Testis (tissue), 2 donors: ENCODE measurements around the gene PRDX2.

Experiments
- POLR2A ChIP-seq: fragments of 450-650 bp; IDR thresholded peaks from one replicate; pipeline ENCODE4 v1.6.1; 2017; ENCODE audit warnings: antibody characterized with exemption, mild to moderate bottlenecking, moderate library complexity
- TF ChIP-seq, protein P1 (sequence below), 3 experiments: fragments of 450-650 bp in 2 of 3; fragments of 200-600 bp in 1 of 3; sonication (generic) in 1 of 3; IDR thresholded peaks; one replicate each; pipeline ENCODE4 v1.5.1; 2016 to 2019; ENCODE audit warnings: antibody characterized with exemption in 3 of 3, mild to moderate bottlenecking in 2 of 3, moderate library complexity in 1 of 3

DNA sequence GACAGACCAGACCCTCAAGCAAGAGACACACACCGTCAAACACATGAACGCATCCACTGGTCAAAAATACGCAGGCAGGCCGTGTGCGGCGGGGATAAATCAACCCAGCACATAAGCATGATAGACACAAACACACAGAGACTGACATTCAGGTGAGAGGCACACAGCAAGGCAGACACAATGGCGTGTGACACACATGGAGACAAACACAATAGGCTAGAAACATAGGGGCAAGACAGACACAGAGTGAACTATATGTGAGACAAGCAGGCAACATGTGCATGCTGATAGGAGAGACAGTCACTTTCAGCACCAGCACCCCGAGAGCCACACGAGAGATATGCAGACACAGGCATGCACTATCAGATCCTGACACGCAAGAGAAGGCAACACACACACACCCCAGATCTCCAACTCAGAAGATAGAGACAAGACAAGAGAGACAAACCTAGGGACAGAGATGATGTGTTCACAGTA, 17.2 kb downstream of the PRDX2 start:
- TF ChIP-seq, protein P1, sequence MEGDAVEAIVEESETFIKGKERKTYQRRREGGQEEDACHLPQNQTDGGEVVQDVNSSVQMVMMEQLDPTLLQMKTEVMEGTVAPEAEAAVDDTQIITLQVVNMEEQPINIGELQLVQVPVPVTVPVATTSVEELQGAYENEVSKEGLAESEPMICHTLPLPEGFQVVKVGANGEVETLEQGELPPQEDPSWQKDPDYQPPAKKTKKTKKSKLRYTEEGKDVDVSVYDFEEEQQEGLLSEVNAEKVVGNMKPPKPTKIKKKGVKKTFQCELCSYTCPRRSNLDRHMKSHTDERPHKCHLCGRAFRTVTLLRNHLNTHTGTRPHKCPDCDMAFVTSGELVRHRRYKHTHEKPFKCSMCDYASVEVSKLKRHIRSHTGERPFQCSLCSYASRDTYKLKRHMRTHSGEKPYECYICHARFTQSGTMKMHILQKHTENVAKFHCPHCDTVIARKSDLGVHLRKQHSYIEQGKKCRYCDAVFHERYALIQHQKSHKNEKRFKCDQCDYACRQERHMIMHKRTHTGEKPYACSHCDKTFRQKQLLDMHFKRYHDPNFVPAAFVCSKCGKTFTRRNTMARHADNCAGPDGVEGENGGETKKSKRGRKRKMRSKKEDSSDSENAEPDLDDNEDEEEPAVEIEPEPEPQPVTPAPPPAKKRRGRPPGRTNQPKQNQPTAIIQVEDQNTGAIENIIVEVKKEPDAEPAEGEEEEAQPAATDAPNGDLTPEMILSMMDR (IDR thresholded peaks at IDR 0.05): no peak
- TF ChIP-seq POLR2A: no peak
